Retinal pigment epithelial cell (primary cell): ENCODE results near the gene PTPRK.

ENCODE experiments used
- DNase-seq: peaks from one replicate; pipeline ENCODE4 v3.0.0-alpha.2; 2010; ENCODE audit warnings: low read depth
- H3K4me3 ChIP-seq: 2 replicates; pipeline ENCODE4 v1.5.1; 2011; ENCODE audit warnings: mild to moderate bottlenecking, low read length, control low read depth, moderate library complexity
- TF ChIP-seq, protein P1 (sequence below): conservative IDR thresholded peaks from 2 replicates; pipeline ENCODE4 v1.5.1; 2011; ENCODE audit warnings: low read depth, low read length, control low read depth, inconsistent platforms

Gene PTPRK

DNA sequence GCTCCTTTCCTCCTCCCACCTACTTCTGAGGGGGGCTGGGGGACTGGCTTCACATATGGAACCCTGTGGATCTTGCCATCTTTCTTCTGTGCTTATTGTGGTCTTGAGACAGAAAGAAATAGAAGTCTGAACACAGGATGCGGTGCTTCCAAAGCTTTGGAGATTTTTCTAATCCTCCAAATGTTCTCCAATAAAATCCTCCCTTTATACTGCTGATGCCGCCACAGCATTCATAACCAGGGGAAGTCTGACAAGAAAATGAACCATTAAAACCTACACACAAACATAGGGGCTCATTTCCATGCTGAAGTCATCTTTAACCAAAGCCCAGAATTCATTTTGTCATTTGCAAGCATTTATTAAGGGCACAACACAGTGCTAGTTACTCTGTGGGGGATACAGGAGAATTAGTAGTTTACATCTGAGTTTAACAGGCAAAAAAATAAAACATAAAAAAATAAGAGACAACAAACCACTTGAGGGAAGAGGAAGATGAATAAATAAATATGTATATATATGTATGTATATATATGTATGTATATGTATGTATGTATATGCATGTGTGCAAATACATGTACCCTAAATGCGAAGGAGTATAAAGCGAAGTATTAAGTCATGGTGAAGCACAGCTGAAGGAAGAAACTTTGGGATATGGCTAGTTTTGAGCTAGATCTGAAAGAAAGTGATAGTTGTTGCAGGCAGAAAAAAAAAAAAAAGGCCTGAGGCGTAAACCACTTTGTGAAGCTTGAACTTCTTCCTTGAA, 5.9 kb upstream of the PTPRK start:
- TF ChIP-seq, protein P1, sequence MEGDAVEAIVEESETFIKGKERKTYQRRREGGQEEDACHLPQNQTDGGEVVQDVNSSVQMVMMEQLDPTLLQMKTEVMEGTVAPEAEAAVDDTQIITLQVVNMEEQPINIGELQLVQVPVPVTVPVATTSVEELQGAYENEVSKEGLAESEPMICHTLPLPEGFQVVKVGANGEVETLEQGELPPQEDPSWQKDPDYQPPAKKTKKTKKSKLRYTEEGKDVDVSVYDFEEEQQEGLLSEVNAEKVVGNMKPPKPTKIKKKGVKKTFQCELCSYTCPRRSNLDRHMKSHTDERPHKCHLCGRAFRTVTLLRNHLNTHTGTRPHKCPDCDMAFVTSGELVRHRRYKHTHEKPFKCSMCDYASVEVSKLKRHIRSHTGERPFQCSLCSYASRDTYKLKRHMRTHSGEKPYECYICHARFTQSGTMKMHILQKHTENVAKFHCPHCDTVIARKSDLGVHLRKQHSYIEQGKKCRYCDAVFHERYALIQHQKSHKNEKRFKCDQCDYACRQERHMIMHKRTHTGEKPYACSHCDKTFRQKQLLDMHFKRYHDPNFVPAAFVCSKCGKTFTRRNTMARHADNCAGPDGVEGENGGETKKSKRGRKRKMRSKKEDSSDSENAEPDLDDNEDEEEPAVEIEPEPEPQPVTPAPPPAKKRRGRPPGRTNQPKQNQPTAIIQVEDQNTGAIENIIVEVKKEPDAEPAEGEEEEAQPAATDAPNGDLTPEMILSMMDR: no peak
- no peak overlapping the region for H3K4me3 ChIP-seq
- no peak for DNase-seq

DNA sequence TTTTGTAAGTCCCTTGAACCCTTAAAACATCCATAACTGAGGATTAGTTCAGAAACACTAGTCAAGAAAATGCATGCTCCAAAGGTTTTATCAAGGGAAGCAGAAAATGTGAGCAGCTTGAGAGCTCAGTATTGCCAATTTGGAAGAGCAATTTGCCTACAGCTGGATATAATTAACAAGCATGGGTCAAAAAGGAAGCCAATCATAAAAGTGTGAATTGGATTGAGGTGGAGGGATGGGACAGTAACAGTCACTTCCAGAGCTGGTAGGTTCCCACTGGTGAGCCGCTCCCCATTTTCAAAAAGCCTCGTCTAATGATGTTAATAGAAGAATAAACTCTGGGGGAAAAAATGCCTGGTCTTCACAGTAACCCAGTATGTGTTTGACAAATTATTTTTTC, 5.0 kb upstream of the PTPRK start:
- no peak overlapping the region for H3K4me3 ChIP-seq
- DNase-seq: no peak
- TF ChIP-seq, protein P1: no peak

DNA sequence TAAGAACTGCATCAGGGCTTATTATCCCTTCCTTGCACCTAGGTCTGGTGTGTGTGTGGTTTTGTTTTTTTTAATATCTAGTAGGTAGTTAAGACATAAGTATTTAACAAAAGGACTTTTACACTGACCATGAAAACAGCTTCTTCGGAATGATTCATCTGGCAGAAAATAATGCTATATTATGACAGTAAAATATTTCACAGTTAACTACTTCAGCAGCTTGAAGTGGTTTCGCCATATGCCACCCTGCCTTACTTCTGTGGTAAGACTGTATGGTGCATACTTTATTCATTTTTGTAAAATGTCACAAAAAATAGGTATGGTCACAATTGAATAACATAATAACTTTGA, 858 bp upstream of the PTPRK start:
- DNase-seq: no peak
- H3K4me3 ChIP-seq: peak overlapping the region; percentile 82
- TF ChIP-seq, protein P1: no peak

DNA sequence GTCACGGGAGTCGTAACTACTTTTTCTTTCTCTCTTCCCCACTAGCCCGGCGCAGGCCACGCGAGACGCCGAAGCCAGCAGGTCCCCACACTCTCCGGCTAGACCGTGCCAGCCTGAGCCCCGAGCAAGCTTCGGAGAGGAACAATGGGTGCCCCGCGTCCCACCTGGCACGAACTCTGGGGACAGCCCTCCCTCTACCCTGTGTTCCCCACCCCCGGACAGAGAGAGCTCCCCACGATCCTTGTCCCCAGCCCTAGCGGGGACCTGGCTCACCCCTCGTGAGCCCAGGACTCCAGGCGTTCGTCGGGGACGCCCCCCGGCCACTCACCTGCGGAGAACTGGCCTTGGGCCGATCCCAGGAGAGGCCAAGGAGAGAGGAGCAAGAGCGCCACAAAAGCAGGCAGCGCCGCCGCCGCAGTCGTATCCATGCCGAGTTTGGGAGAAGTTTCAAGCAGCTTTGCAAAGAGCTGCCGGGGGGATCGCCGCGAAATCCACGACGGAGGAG, 416 bp downstream of the PTPRK start:
- TF ChIP-seq, protein P1: no peak
- peak overlapping the region; percentile 92 for H3K4me3 ChIP-seq
- DNase-seq: no peak

DNA sequence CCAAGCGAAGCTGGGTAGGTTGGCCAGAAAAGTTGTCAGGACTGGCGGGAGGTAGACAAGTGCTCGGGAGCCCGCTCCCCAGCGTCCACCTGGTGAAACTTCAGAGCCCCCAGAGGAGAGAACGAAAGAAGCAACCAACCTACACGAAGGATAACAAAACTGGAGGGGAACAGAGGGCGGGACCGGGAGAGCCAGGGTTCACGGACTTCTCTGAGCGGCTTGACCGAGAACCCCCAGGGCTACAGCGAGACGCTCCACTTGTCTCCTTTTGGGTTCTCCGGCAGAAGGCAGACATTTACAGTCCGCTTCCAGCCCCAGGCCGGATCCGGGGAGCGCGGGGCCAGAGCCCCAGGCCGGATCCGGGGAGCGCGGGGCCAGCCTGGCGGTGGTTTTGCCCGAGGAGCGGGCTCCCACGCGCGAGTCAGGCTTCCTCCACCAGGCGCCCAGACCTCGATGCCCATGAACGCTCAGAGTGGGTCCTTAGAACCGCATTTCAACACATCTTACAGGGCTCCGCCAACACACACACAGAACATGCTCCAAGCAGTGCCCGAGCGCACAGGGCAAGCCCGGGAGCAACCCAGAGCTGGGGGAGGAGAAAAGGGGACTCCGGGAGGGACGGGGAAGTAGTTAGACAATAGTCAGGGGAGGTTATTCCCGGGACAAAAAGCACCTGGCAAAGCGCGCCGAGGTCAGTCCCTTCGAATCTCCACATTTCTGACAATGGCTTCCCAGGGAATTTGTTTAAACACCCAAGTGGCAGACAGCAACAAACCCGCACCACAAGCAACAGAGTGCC, 1.1 kb downstream of the PTPRK start:
- TF ChIP-seq, protein P1: peak; percentile 30
- peak overlapping the region; percentile 92 for H3K4me3 ChIP-seq
- no peak for DNase-seq

DNA sequence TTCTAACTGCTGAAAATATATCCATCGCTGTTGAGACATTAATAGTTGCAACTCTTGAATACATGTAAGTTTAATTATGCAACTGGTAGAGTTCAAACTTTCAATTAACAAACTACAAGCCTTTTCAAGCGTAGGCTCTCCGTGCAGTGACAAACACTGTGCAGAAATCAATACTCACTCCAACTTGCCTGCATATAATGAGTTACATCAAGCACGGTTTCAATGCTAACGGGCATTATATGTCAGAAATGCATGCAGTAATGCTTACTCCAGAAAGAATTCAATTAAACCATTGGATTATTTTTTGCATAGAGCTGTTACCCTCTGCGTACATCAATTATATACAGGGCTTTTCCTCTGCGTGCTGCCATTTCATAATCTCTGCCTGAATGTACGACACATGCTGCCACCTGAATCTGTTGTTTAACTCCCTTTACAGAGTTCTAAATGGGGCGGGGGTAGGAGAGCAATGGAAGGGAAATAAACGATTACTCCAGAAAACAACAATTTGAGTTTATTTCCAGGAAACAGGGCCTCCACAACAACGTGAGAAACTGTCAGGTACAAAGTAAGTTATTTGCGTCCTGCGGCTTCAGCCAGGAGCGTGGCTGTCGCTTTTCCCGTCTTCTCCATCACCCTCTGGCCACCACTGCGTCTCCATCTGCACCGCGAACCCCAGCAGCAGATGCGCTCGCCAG, 1.8 kb downstream of the PTPRK start:
- H3K4me3 ChIP-seq: peak overlapping the region; percentile 92
- DNase-seq: no peak
- TF ChIP-seq, protein P1: no peak
